ENCODE data around the gene CDK6.

DNA sequence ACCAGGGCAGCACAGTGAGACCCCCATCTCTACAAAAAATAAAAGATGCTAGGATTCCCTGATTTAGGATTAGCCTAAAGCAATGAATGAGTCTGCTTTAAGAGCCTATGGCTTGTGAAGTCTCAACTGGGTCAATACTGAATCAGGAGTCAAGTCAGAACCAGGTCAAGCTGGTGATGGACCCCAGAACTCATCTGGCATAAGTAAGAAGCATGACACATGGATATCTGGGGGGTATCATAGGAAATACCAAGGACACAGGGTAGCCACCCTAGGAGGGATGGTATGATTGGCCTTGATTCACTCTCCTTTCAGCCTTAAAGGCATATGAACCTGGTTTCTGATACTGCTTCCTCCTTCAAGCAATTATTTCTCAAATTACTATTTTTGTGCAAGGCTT lies 167.8 kb downstream of the CDK6 start:
- no peak for TF ChIP-seq EZH2 (IDR thresholded peaks at IDR 0.05; ENCODE audit: borderline replicate concordance, control insufficient read depth, low read depth, low read length)
- TF ChIP-seq HDGF (IDR thresholded peaks at IDR 0.05), result no peak
- no peak for TF ChIP-seq CBX5 (IDR thresholded peaks at IDR 0.05; ENCODE audit: low read depth)
- no peak for TF ChIP-seq ZNF274 (IDR thresholded peaks at IDR 0.05; ENCODE audit: insufficient read depth, insufficient read length)
- no peak for TF ChIP-seq POLR2AphosphoS5 (IDR thresholded peaks at IDR 0.05; ENCODE audit: low read length)
- TF ChIP-seq GABPA (IDR thresholded peaks at IDR 0.05; ENCODE audit: low read depth), result no peak
- no peak for TF ChIP-seq CHD2 (IDR thresholded peaks at IDR 0.05; ENCODE audit: borderline replicate concordance, low read depth, low read length)
- TF ChIP-seq PAX8 (IDR thresholded peaks at IDR 0.05), result no peak
- TF ChIP-seq SRF (IDR thresholded peaks at IDR 0.05; ENCODE audit: low read depth in 2 of 2, low read length in 2 of 2), result no peak
- no peak for TF ChIP-seq SMC3 (IDR thresholded peaks at IDR 0.05; ENCODE audit: borderline replicate concordance, low read length)

Data from GM12878 (cell line).